Measurements from ENCODE around the gene OGFOD3. TPM values are rescaled to one million over a fixed set of nuclear protein-coding genes. Genes with fewer than 3 reads are reported as not detected.

OGFOD3 gene
- total and polyA plus RNA-seq, 9 of the 15 experiments (the other 6 are each of a cell fraction or from before 2014, with no cell fraction given), result 0.69 to 44.7 (median 18.9) TPM

- WGBS (ENCODE audit: insufficient coverage, low coverage, missing lambda C conversion rate), result 8% methylated on average over 3 of the region's 3 CpGs
- POLR2A ChIA-PET, result interaction anchor here (0.5 kb wide), 1 partner anchor 440 kb away, joined by 3 read pairs; no protein-coding TSS in a partner anchor
- intact Hi-C loops (cut with micrococcal nuclease), result no loop called here
- FAIRE-seq, result no peak
- peaks cover 10% of the 10 kb centered on the region; the same call in 2 of the 3 replicates for H3K36me3 ChIP-seq (ENCODE audit: control insufficient read depth, insufficient read depth, low read length)
- ATAC-seq, result no peak
- H2AFZ ChIP-seq (ENCODE audit: low read depth, low read length), result no peak overlapping the region
- no peaks in the 10 kb centered on the region for H3K27me3 ChIP-seq (ENCODE audit: control insufficient read depth in 2 of 2, insufficient read depth in 2 of 2, low read length in 2 of 2)
- no peak for DNase-seq (ENCODE audit: extremely low read depth in 1 of 4, low spot score in 3 of 4)
- H3K4me3 ChIP-seq, result no peak overlapping the region
- H3K9ac ChIP-seq (ENCODE audit: insufficient read depth in 1 of 2, low read depth in 2 of 2, low read length in 2 of 2), result no peak overlapping the region
- H3K4me2 ChIP-seq (ENCODE audit: insufficient read depth, low read length), result no peak overlapping the region; the same call in 1 of the 2 replicates
- in situ Hi-C loops (cut with MboI), result no loop called here
- no peaks in the 10 kb centered on the region for H3K9me3 ChIP-seq (replicated peaks; ENCODE audit: control insufficient read depth, insufficient read depth, low read depth, low read length)
- CTCF ChIA-PET (ENCODE audit: low intra/inter-chr PET ratio), result no interaction called here
- H3K9me1 ChIP-seq (ENCODE audit: control insufficient read depth, insufficient read depth, low read length), result no peaks in the 10 kb centered on the region
- peaks cover 27% of the 10 kb centered on the region for H3K79me2 ChIP-seq (ENCODE audit: control insufficient read depth, insufficient read depth, low read length)
- H3K27ac ChIP-seq (ENCODE audit: extremely low read depth, low read depth, low read length), result no peak overlapping the region
- H3K4me1 ChIP-seq (replicated peaks in 1 of 2; ENCODE audit: control insufficient read depth in 2 of 2, insufficient read depth in 2 of 2, low read length in 2 of 2), result peaks cover 36 to 51% of the 10 kb centered on the region in 2 experiments
- BruUV-seq (replicated peaks), result no TSS peak
- no peaks in the 10 kb centered on the region for H4K20me1 ChIP-seq (replicated peaks; ENCODE audit: control insufficient read depth, insufficient read depth, low read length)
- TF ChIP-seq ZBTB34 (CRISPR knock-in tag; IDR thresholded peaks at IDR 0.05), result no peak
- no peak for TF ChIP-seq SNIP1 (IDR thresholded peaks at IDR 0.05; ENCODE audit: low read depth)
- TF ChIP-seq FOXK1 (CRISPR knock-in tag; IDR thresholded peaks at IDR 0.05; ENCODE audit: borderline replicate concordance), result no peak
- peak; percentile 54; the same call in 1 of the 2 replicates for TF ChIP-seq SPI1 (IDR thresholded peaks at IDR 0.05; ENCODE audit: borderline replicate concordance, low read depth, low read length)
- TF ChIP-seq HOXB6 (CRISPR knock-in tag; IDR thresholded peaks at IDR 0.05; ENCODE audit: borderline replicate concordance), result no peak
- TF ChIP-seq ARID3B (CRISPR knock-in tag; IDR thresholded peaks at IDR 0.05; ENCODE audit: borderline replicate concordance), result no peak
- TF ChIP-seq GTF2E2 (tag; IDR thresholded peaks at IDR 0.05), result no peak
- no peak for TF ChIP-seq CAMTA2 (CRISPR knock-in tag; conservative IDR thresholded peaks at IDR 0.05)
- no peak for TF ChIP-seq STAT6 (CRISPR knock-in tag; IDR thresholded peaks at IDR 0.05)
- no peak for TF ChIP-seq ZNF280B (CRISPR knock-in tag; IDR thresholded peaks at IDR 0.05)
- TF ChIP-seq THRAP3 (IDR thresholded peaks at IDR 0.05; ENCODE audit: borderline replicate concordance), result no peak
- peak; percentile 64 for TF ChIP-seq CBFA2T3 (IDR thresholded peaks at IDR 0.05)
- TF ChIP-seq SMARCA5 (IDR thresholded peaks at IDR 0.05), result no peak
- no peak for TF ChIP-seq ATF7 (IDR thresholded peaks at IDR 0.05)
- no peak for TF ChIP-seq FOXP1 (CRISPR knock-in tag; IDR thresholded peaks at IDR 0.05)
- no peak for TF ChIP-seq CBX5 (IDR thresholded peaks at IDR 0.05; ENCODE audit: borderline replicate concordance, low read depth)
- no peak for TF ChIP-seq MXI1 (IDR thresholded peaks at IDR 0.05; ENCODE audit: low read depth, low read length)
- no peak for TF ChIP-seq BRD9 (IDR thresholded peaks at IDR 0.05; ENCODE audit: low read depth, partially characterized antibody)
- TF ChIP-seq OTX1 (CRISPR knock-in tag; IDR thresholded peaks at IDR 0.05), result no peak
Measured at GRCh38 chr17:82452162-82452561, 33.8 kb upstream of the OGFOD3 start.
